ENCODE results near the gene GDPD5.
A peak's percentile ranks its signal among the peaks of the same experiment; 100 is the strongest.

Gene GDPD5

GRCh38 chr11:75467881-75468280 lies 57.9 kb downstream of the GDPD5 start:
- Histone ChIP-seq H3K9ac (ENCODE audit: low read length in 5 of 5) (no peak overlapping the region), H3K9me3 (ENCODE audit: control insufficient read depth in 5 of 5, low read length in 5 of 5) (no peaks in the 10 kb centered on the region), H3K27ac (ENCODE audit: low read depth, low read length) (no peak overlapping the region), H3K4me3 (ENCODE audit: low read depth in 1 of 5, low read length in 5 of 5) (no peak overlapping the region), H3K4me1 (ENCODE audit: control insufficient read depth in 5 of 5, insufficient read depth in 5 of 5, low read length in 5 of 5) (peaks cover 4 to 58% (median 27%) of the 10 kb centered on the region in 5 donors), H3K27me3 (ENCODE audit: control insufficient read depth in 5 of 5, insufficient read depth in 4 of 5, low read length in 5 of 5) (no peaks in the 10 kb centered on the region), H3K36me3 (ENCODE audit: control insufficient read depth in 5 of 5, insufficient read depth in 5 of 5, low read length in 5 of 5) (peaks cover 0 to 35% (median 29%) of the 10 kb centered on the region in 5 donors)

GRCh38 chr11:75467311-75467710 lies 58.4 kb downstream of the GDPD5 start:
- Histone ChIP-seq H3K9me3 (ENCODE audit: control insufficient read depth in 5 of 5, low read length in 5 of 5) (no peaks in the 10 kb centered on the region), H3K4me3 (ENCODE audit: low read depth in 1 of 5, low read length in 5 of 5) (no peak overlapping the region), H3K27me3 (ENCODE audit: control insufficient read depth in 5 of 5, insufficient read depth in 4 of 5, low read length in 5 of 5) (no peaks in the 10 kb centered on the region), H3K27ac (ENCODE audit: low read depth, low read length) (no peak overlapping the region), H3K4me1 (ENCODE audit: control insufficient read depth in 5 of 5, insufficient read depth in 5 of 5, low read length in 5 of 5) (peaks cover 4 to 56% (median 27%) of the 10 kb centered on the region in 5 donors), H3K9ac (ENCODE audit: low read length in 5 of 5) (no peak overlapping the region), H3K36me3 (ENCODE audit: control insufficient read depth in 5 of 5, insufficient read depth in 5 of 5, low read length in 5 of 5) (peaks cover 0 to 36% (median 28%) of the 10 kb centered on the region in 5 donors)

GRCh38 chr11:75465701-75466531 lies 59.8 kb downstream of the GDPD5 start:
- no peak overlapping the region for H3K4me3 ChIP-seq (ENCODE audit: low read depth in 1 of 5, low read length in 5 of 5)
- peaks cover 0 to 34% (median 23%) of the 10 kb centered on the region in 5 donors for H3K36me3 ChIP-seq (ENCODE audit: control insufficient read depth in 5 of 5, insufficient read depth in 5 of 5, low read length in 5 of 5)
- H3K27ac ChIP-seq (ENCODE audit: low read depth, low read length), result no peak overlapping the region
- no peaks in the 10 kb centered on the region for H3K27me3 ChIP-seq (ENCODE audit: control insufficient read depth in 5 of 5, insufficient read depth in 4 of 5, low read length in 5 of 5)
- H3K4me1 ChIP-seq (ENCODE audit: control insufficient read depth in 5 of 5, insufficient read depth in 5 of 5, low read length in 5 of 5), result peaks cover 4 to 53% (median 35%) of the 10 kb centered on the region in 5 donors
- H3K9ac ChIP-seq (ENCODE audit: low read length in 5 of 5), result no peak overlapping the region
- H3K9me3 ChIP-seq (ENCODE audit: control insufficient read depth in 5 of 5, low read length in 5 of 5), result no peaks in the 10 kb centered on the region

DNA sequence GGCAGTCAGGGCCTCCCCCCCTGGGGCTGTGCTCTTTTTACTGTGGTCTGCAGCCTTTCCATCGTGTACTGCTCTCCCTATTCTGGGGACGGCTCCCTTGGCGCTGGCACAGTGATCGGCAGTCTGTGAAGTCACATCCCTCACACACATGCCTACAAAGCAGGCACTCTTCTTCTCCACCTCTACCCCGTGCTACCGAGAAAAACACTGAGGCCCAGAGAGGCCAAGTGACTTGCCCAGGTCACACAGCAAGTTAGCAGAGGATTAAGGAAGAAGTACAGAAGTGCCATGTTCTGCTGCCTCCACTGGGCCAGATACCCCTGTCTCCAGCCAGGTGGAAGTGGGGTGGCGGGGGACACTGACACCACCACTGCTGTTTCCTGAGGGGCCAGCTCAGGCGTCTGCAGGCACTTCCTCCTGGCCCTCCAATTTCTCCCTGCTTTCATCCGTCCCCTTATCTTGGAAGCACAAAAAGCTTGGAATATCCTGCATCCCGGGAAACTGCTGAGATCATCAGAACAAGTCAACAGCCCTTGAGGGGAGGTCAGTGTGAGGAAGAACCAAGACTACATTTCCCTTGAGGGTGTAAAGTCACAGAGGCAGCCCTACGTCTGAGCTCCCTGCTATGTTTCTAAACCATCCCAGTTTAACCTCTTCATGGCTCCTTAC lies 62.5 kb downstream of the GDPD5 start:
- Histone ChIP-seq H3K4me3 (ENCODE audit: low read depth in 1 of 5, low read length in 5 of 5) (no peak overlapping the region), H3K9me3 (ENCODE audit: control insufficient read depth in 5 of 5, low read length in 5 of 5) (no peaks in the 10 kb centered on the region), H3K27ac (ENCODE audit: low read depth, low read length) (no peak overlapping the region), H3K9ac (ENCODE audit: low read length in 5 of 5) (no peak overlapping the region), H3K4me1 (ENCODE audit: control insufficient read depth in 5 of 5, insufficient read depth in 5 of 5, low read length in 5 of 5) (peaks cover 0 to 40% (median 26%) of the 10 kb centered on the region in 5 donors), H3K36me3 (ENCODE audit: control insufficient read depth in 5 of 5, insufficient read depth in 5 of 5, low read length in 5 of 5) (peaks cover 0 to 40% (median 29%) of the 10 kb centered on the region in 5 donors), H3K27me3 (ENCODE audit: control insufficient read depth in 5 of 5, insufficient read depth in 4 of 5, low read length in 5 of 5) (no peaks in the 10 kb centered on the region)

GRCh38 chr11:75462117-75462653 lies 63.6 kb downstream of the GDPD5 start:
- no peaks in the 10 kb centered on the region for H3K27me3 ChIP-seq (ENCODE audit: control insufficient read depth in 5 of 5, insufficient read depth in 4 of 5, low read length in 5 of 5)
- H3K9me3 ChIP-seq (ENCODE audit: control insufficient read depth in 5 of 5, low read length in 5 of 5), result no peaks in the 10 kb centered on the region
- peaks cover 0 to 30% (median 26%) of the 10 kb centered on the region in 5 donors for H3K4me1 ChIP-seq (ENCODE audit: control insufficient read depth in 5 of 5, insufficient read depth in 5 of 5, low read length in 5 of 5)
- no peak overlapping the region for H3K27ac ChIP-seq (ENCODE audit: low read depth, low read length)
- H3K4me3 ChIP-seq (ENCODE audit: low read depth in 1 of 5, low read length in 5 of 5), result no peak overlapping the region
- H3K36me3 ChIP-seq (ENCODE audit: control insufficient read depth in 5 of 5, insufficient read depth in 5 of 5, low read length in 5 of 5), result peaks cover 0 to 39% (median 35%) of the 10 kb centered on the region in 5 donors
- H3K9ac ChIP-seq (ENCODE audit: low read length in 5 of 5), result no peak overlapping the region

GRCh38 chr11:75461151-75461550 lies 64.6 kb downstream of the GDPD5 start:
- Histone ChIP-seq H3K4me1 (ENCODE audit: control insufficient read depth in 5 of 5, insufficient read depth in 5 of 5, low read length in 5 of 5) (peaks cover 0 to 29% (median 19%) of the 10 kb centered on the region in 5 donors), H3K4me3 (ENCODE audit: low read depth in 1 of 5, low read length in 5 of 5) (no peak overlapping the region), H3K27me3 (ENCODE audit: control insufficient read depth in 5 of 5, insufficient read depth in 4 of 5, low read length in 5 of 5) (no peaks in the 10 kb centered on the region), H3K36me3 (ENCODE audit: control insufficient read depth in 5 of 5, insufficient read depth in 5 of 5, low read length in 5 of 5) (peaks cover 0 to 45% (median 36%) of the 10 kb centered on the region in 5 donors), H3K9ac (ENCODE audit: low read length in 5 of 5) (no peak overlapping the region), H3K9me3 (ENCODE audit: control insufficient read depth in 5 of 5, low read length in 5 of 5) (no peaks in the 10 kb centered on the region), H3K27ac (ENCODE audit: low read depth, low read length) (no peak overlapping the region)

GRCh38 chr11:75456596-75457183 lies 69.1 kb downstream of the GDPD5 start:
- H3K9ac ChIP-seq (ENCODE audit: low read length in 5 of 5), result no peak overlapping the region
- peaks cover 0 to 48% (median 34%) of the 10 kb centered on the region in 5 donors for H3K36me3 ChIP-seq (ENCODE audit: control insufficient read depth in 5 of 5, insufficient read depth in 5 of 5, low read length in 5 of 5)
- H3K27ac ChIP-seq (ENCODE audit: low read depth, low read length), result no peak overlapping the region
- no peaks in the 10 kb centered on the region for H3K27me3 ChIP-seq (ENCODE audit: control insufficient read depth in 5 of 5, insufficient read depth in 4 of 5, low read length in 5 of 5)
- H3K9me3 ChIP-seq (ENCODE audit: control insufficient read depth in 5 of 5, low read length in 5 of 5), result no peaks in the 10 kb centered on the region
- H3K4me1 ChIP-seq (ENCODE audit: control insufficient read depth in 5 of 5, insufficient read depth in 5 of 5, low read length in 5 of 5), result peaks cover 0 to 29% (median 24%) of the 10 kb centered on the region in 5 donors
- H3K4me3 ChIP-seq (ENCODE audit: low read depth in 1 of 5, low read length in 5 of 5), result no peak overlapping the region

GRCh38 chr11:75454987-75455386 lies 70.8 kb downstream of the GDPD5 start:
- Histone ChIP-seq H3K9ac (ENCODE audit: low read length in 5 of 5) (peak overlapping the region in 1 of 5 donors; percentile 45), H3K36me3 (ENCODE audit: control insufficient read depth in 5 of 5, insufficient read depth in 5 of 5, low read length in 5 of 5) (peaks cover 0 to 43% (median 29%) of the 10 kb centered on the region in 5 donors), H3K27ac (ENCODE audit: low read depth, low read length) (peak overlapping the region; percentile 42), H3K4me1 (ENCODE audit: control insufficient read depth in 5 of 5, insufficient read depth in 5 of 5, low read length in 5 of 5) (peaks cover 0 to 22% (median 20%) of the 10 kb centered on the region in 5 donors), H3K27me3 (ENCODE audit: control insufficient read depth in 5 of 5, insufficient read depth in 4 of 5, low read length in 5 of 5) (no peaks in the 10 kb centered on the region), H3K9me3 (ENCODE audit: control insufficient read depth in 5 of 5, low read length in 5 of 5) (no peaks in the 10 kb centered on the region), H3K4me3 (ENCODE audit: low read depth in 1 of 5, low read length in 5 of 5) (no peak overlapping the region)

DNA sequence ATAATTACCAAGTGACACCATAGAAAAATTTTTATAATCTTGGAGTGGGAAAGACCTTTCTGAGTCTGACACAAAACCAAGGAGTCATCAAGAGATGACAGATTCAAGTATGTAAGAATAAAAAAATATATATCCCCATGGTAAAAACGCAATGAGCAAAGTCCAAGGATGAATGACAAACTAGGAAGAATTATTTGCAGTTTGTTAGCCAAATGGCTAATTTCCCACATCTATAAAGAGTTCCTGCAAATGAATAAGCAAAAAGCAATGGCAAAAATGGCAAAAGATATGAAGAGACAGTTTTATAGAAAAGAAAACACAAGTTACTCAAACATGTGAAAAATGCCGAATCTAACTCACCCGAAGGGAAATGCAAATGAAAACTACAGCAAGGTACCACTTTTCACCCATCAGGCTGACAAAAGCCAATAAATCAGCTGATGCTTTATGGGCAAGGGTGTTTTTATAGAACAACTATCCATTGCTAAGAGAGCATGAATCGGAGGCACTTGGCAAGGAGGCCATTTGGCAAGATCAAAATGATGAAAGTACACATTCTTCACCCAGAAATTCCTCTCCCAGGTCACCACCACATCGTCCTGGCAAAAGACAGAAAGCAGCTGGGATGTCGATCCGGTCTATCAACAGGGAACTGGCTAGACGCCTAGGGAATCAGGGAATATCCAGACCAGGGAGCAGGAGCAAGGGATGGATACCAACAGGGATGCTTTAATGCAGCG lies 71.7 kb downstream of the GDPD5 start:
- Histone ChIP-seq H3K27ac (ENCODE audit: low read depth, low read length) (peak overlapping the region; percentile 42), H3K27me3 (ENCODE audit: control insufficient read depth in 5 of 5, insufficient read depth in 4 of 5, low read length in 5 of 5) (no peaks in the 10 kb centered on the region), H3K4me3 (ENCODE audit: low read depth in 1 of 5, low read length in 5 of 5) (no peak overlapping the region), H3K9me3 (ENCODE audit: control insufficient read depth in 5 of 5, low read length in 5 of 5) (no peaks in the 10 kb centered on the region), H3K4me1 (ENCODE audit: control insufficient read depth in 5 of 5, insufficient read depth in 5 of 5, low read length in 5 of 5) (peaks cover 0 to 22% (median 20%) of the 10 kb centered on the region in 5 donors), H3K36me3 (ENCODE audit: control insufficient read depth in 5 of 5, insufficient read depth in 5 of 5, low read length in 5 of 5) (peaks cover 0 to 50% (median 32%) of the 10 kb centered on the region in 5 donors), H3K9ac (ENCODE audit: low read length in 5 of 5) (no peak overlapping the region)
